HG03442 (cell line): ENCODE data around the gene CST9.
"Not testable (repeated sequence)": the region's sequence is repeated elsewhere in the genome, so short reads cannot be mapped to it uniquely, and the experiment has no call there.

Experiments
- ATAC-seq: cut with Tn5 transposase; IDR thresholded peaks from one replicate; pipeline ENCODE4 v1.9.1; 2021; ENCODE audit warnings: mild to moderate bottlenecking, moderate library complexity; ENCODE audit not compliant: unreplicated experiment

Gene CST9

GRCh38 chr20:23637282-23638221 is 31.8 kb upstream of the CST9 start, which contains the start of gene CST3:
CST3 (minus strand) TSS chr20:23637955; CDS start chr20:23637862, 93 bp downstream.
- peak; percentile 70 for ATAC-seq

GRCh38 chr20:23636908-23637281 is 31.2 kb upstream of the CST9 start:
- ATAC-seq = no peak

- no peak for ATAC-seq
Measured at GRCh38 chr20:23636182-23636907, 30.6 kb upstream of the CST9 start.

- not testable (repeated sequence) for ATAC-seq
Measured at GRCh38 chr20:23635768-23636090, 30.0 kb upstream of the CST9 start.

- ATAC-seq = no peak
Measured at GRCh38 chr20:23634985-23635767, 29.5 kb upstream of the CST9 start.

- ATAC-seq = no peak
Measured at GRCh38 chr20:23634044-23634801, 28.5 kb upstream of the CST9 start.

- ATAC-seq = no peak
Measured at GRCh38 chr20:23632711-23633573, 27.2 kb upstream of the CST9 start.

- no peak for ATAC-seq
Measured at GRCh38 chr20:23631981-23632710, 26.4 kb upstream of the CST9 start.

- ATAC-seq = no peak
Measured at GRCh38 chr20:23631226-23631822, 25.6 kb upstream of the CST9 start.

GRCh38 chr20:23630392-23630849 is 24.7 kb upstream of the CST9 start:
- ATAC-seq = no peak

GRCh38 chr20:23629542-23630391 is 24.1 kb upstream of the CST9 start:
- no peak for ATAC-seq

GRCh38 chr20:23629017-23629541 is 23.4 kb upstream of the CST9 start:
- ATAC-seq = no peak

- ATAC-seq = no peak
Measured at GRCh38 chr20:23628402-23629016, 22.8 kb upstream of the CST9 start.

GRCh38 chr20:23627501-23627900 is 21.8 kb upstream of the CST9 start:
- no peak for ATAC-seq

- no peak for ATAC-seq
Measured at GRCh38 chr20:23626040-23626620, 20.4 kb upstream of the CST9 start.

GRCh38 chr20:23625236-23625964 is 19.7 kb upstream of the CST9 start:
- ATAC-seq = no peak
